Measurements from ENCODE around the gene PCDHGA12.
"Not testable (repeated sequence)": the region's sequence is repeated elsewhere in the genome, so short reads cannot be mapped to it uniquely, and the experiment has no call there.

PCDHGA12 gene

DNA sequence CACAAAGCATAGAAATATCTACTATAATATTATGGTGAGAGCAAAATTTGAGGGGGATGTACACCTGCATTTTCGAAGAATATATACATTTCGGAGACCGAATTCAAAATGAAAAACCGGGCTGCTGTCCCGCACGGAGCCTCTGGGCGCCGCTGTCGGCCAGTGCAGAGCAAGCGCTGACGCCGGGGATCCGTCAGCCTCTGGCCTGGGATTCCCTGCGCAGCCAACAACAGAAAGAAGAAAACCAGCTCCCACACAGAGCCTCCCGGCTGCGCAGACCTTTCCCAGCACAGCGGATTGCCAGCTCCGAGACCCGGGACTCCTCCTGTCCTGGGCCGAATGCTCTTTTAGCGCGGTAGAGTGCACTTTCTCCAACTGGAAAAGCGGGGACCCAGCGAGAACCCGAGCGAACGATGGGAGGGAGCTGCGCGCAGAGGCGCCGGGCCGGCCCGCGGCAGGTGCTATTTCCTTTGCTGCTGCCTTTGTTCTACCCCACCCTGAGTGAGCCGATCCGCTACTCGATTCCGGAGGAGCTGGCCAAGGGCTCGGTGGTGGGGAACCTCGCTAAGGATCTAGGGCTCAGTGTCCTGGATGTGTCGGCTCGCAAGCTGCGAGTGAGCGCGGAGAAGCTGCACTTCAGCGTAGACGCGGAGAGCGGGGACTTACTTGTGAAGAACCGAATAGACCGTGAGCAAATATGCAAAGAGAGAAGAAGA is 22.4 kb upstream of the PCDHGA12 start, which contains the start of gene PCDHGB6:
Gene PCDHGB6 (plus strand): TSS at position 232 of the 716 bp plus-strand sequence. CDS start 182 bp downstream, at position 414.
- in situ Hi-C loops (cut with HindIII; ENCODE audit: low sequenced_read_pairs), result not testable (repeated sequence)

DNA sequence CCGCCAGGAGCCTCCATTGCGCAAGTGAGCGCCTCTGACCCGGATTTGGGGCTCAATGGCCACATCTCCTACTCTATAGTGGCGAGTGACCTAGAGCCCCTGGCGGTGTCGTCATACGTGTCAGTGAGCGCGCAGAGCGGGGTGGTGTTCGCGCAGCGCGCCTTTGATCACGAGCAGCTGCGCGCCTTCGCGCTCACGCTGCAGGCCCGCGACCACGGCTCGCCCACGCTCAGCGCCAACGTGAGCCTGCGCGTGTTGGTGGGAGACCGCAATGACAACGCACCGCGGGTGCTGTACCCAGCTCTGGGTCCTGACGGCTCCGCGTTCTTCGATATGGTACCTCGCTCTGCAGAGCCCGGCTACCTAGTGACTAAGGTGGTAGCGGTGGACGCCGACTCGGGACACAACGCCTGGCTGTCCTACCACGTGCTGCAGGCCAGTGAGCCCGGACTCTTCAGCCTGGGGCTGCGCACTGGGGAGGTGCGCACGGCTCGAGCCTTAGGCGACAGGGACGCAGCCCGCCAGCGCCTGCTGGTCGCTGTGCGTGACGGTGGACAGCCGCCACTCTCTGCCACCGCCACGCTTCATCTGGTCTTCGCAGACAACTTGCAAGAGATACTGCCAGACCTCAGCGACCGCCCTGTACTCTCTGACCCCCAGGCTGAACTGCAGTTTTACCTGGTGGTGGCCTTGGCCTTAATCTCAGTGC is 20.6 kb upstream of the PCDHGA12 start:
- in situ Hi-C loops (cut with HindIII; ENCODE audit: low sequenced_read_pairs), result no loop called here

DNA sequence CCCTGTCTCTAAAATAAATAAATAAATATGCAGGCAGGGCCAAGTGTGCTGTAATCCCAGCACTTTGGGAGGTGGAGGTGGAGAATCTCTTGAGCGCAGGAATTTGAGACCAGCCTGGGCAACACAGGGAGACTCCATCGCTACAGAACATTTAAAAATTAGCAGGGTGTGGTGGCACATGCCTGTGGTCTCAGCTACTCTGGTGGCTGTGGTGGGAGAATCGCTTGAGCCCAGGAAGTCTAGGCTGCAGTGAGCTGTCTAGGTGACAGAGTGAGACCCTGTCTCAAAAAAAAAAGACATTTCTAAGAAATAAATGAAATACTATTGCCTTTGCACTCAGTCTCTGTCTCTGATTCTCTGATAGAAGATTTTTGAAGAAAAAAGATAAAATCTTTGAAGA is 18.7 kb upstream of the PCDHGA12 start:
- in situ Hi-C loops (cut with HindIII; ENCODE audit: low sequenced_read_pairs), result no loop called here

DNA sequence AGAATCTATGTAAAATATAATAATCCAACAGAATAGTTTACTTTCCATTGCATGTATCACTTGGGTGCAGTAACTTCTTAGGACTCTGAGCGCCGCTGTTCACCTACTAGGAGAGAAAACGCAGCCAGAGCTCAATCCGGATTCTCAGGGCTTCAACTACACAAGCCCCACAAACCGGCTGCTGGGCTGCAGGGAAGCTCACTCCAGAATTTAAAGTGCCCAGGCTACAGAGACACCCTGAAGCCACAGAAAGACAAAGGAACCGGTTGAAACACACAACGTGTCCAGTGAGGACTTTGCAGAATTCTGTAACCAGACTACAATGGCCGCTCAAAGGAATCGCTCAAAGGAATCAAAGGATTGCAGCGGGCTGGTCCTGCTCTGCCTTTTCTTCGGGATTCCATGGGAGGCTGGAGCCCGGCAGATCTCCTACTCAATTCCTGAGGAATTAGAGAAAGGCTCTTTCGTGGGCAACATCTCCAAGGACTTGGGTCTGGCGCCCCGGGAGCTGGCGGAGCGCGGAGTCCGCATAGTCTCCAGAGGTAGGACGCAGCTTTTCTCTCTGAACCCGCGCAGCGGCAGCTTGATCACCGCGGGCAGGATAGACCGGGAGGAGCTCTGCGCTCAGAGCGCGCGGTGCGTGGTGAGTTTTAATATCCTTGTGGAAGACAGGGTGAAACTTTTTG is 17.3 kb upstream of the PCDHGA12 start, which contains the start of gene PCDHGA10:
Gene PCDHGA10 (plus strand): TSS at position 134 of the 686 bp plus-strand sequence. CDS start 189 bp downstream, at position 323.
- in situ Hi-C loops (cut with HindIII; ENCODE audit: low sequenced_read_pairs), result no loop called here

DNA sequence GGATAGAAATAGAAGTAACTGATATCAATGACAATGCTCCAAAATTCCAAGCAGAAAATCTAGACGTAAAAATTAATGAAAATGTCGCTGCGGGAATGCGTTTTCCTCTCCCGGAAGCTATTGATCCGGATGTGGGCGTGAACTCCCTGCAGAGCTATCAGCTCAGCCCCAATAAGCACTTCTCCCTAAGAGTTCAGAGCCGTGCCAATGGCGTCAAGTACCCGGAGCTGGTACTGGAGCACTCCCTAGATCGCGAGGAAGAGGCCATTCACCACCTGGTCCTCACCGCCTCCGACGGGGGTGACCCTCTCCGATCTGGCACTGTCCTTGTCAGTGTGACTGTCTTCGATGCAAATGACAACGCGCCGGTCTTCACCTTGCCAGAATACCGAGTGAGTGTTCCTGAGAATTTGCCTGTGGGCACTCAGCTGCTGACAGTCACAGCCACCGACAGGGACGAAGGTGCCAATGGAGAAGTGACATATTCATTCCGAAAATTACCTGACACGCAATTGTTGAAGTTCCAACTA is 16.7 kb upstream of the PCDHGA12 start:
- in situ Hi-C loops (cut with HindIII; ENCODE audit: low sequenced_read_pairs), result no loop called here

DNA sequence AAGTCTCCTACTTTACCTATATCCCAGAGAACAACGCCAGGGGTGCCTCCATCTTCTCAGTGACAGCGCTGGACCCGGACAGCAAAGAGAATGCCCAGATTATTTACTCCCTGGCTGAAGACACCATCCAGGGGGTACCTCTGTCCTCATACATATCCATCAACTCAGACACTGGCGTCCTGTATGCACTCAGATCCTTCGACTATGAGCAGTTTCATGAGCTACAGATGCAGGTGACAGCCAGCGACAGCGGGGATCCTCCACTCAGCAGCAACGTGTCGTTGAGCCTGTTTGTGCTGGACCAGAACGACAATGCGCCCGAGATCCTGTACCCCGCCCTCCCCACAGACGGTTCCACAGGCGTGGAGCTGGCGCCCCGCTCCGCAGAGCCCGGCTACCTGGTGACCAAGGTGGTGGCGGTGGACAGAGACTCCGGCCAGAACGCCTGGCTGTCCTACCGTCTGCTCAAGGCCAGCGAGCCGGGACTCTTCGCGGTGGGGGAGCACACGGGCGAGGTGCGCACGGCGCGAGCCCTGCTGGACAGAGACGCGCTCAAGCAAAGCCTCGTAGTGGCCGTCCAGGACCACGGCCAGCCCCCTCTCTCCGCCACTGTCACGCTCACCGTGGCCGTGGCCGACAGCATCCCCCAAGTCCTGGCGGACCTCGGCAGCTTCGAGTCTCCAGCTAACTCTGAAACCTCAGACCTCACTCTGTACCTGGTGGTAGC is 15.6 kb upstream of the PCDHGA12 start:
- in situ Hi-C loops (cut with HindIII; ENCODE audit: low sequenced_read_pairs), result not testable (repeated sequence)

DNA sequence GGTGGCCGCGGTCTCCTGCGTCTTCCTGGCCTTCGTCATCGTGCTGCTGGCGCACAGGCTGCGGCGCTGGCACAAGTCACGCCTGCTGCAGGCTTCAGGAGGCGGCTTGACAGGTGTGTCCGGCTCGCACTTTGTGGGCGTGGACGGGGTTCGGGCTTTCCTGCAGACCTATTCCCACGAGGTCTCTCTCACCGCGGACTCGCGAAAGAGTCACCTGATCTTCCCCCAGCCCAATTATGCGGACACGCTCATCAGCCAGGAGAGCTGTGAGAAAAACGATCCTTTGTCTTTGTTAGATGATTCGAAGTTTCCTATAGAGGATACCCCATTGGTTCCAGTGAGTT is 15.1 kb upstream of the PCDHGA12 start:
- in situ Hi-C loops (cut with HindIII; ENCODE audit: low sequenced_read_pairs), result not testable (repeated sequence)

DNA sequence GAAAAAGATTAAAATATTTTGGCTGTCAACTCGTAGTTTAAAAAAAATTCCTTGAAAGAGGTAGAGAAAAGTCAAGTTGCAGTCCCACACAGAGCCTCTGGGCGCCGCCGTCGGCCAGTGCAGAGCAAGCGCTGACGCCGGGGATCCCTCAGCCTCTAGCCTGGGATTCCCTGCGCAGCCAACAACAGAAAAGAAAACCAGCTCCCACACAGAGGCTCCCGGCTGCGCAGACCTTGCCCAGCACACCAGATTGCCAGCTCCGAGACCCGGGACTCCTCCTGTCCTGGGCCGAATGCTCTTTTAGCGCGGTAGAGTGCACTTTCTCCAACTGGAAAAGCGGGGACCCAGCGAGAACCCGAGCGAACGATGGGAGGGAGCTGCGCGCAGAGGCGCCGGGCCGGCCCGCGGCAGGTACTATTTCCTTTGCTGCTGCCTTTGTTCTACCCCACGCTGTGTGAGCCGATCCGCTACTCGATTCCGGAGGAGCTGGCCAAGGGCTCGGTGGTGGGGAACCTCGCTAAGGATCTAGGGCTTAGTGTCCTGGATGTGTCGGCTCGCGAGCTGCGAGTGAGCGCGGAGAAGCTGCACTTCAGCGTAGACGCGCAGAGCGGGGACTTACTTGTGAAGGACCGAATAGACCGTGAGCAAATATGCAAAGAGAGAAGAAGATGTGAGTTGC is 12.7 kb upstream of the PCDHGA12 start, which contains the start of gene PCDHGB7:
Gene PCDHGB7 (plus strand): TSS at position 184 of the 679 bp plus-strand sequence. CDS start 183 bp downstream, at position 367.
- in situ Hi-C loops (cut with HindIII; ENCODE audit: low sequenced_read_pairs), result not testable (repeated sequence)

DNA sequence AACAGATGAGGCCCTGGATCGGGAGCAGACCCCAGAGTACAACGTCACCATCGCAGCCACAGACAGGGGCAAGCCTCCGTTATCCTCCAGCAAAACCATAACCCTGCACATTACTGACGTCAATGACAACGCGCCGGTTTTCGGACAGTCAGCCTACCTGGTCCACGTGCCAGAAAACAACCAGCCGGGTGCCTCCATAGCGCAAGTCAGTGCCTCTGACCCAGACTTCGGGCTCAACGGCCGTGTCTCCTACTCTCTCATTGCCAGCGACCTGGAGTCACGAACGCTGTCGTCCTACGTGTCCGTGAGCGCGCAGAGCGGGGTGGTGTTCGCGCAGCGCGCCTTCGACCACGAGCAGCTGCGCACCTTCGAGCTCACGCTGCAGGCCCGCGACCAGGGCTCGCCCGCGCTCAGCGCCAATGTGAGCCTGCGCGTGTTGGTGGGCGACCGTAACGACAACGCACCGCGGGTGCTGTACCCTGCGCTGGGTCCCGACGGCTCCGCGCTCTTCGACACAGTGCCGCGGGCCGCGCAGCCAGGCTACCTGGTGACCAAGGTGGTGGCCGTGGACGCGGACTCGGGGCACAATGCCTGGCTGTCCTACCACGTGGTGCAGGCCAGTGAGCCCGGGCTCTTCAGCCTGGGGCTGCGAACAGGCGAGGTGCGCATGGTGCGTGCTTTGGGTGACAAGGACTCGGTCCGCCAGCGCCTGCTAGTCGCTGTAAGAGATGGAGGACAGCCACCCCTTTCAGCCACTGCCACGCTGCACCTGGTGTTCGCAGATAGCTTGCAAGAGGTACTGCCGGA is 11.0 kb upstream of the PCDHGA12 start:
- in situ Hi-C loops (cut with HindIII; ENCODE audit: low sequenced_read_pairs), result no loop called here

DNA sequence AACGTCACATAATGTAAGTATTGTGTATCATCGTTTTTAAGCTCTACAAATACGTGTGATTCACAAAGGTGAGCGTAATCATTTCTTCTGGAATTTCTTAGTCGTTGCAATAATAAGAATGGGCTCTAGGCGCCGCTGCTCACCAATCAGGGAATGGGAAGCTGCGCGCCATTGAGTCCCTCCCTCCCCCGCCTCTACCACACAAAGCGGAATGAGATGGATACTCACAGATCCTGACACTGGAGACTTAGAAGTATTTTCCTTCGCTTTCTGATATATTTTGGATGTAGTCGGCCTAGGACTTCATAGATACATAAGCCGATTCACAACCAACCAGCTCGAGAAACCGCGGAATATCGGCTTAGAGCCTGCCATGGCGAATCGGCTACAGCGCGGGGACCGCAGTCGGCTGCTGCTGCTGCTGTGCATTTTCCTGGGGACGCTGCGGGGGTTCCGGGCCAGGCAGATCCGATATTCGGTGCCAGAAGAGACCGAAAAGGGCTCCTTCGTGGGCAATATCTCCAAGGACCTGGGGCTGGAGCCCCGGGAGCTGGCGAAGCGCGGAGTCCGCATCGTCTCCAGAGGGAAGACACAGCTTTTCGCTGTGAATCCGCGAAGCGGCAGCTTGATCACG is 9.3 kb upstream of the PCDHGA12 start, which contains the start of gene PCDHGA11:
Gene PCDHGA11 (plus strand): TSS at position 197 of the 634 bp plus-strand sequence. CDS start 177 bp downstream, at position 374.
- in situ Hi-C loops (cut with HindIII; ENCODE audit: low sequenced_read_pairs), result no loop called here

DNA sequence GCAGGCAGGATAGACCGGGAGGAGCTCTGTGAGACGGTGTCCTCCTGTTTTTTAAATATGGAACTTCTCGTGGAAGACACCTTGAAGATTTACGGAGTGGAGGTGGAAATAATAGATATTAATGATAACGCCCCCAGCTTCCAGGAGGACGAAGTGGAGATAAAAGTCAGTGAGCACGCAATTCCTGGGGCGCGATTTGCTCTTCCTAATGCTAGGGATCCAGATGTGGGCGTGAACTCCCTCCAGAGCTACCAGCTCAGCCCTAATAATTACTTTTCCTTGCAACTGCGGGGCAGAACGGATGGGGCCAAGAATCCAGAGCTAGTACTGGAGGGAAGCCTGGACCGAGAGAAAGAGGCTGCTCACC is 8.8 kb upstream of the PCDHGA12 start:
- in situ Hi-C loops (cut with HindIII; ENCODE audit: low sequenced_read_pairs), result no loop called here

DNA sequence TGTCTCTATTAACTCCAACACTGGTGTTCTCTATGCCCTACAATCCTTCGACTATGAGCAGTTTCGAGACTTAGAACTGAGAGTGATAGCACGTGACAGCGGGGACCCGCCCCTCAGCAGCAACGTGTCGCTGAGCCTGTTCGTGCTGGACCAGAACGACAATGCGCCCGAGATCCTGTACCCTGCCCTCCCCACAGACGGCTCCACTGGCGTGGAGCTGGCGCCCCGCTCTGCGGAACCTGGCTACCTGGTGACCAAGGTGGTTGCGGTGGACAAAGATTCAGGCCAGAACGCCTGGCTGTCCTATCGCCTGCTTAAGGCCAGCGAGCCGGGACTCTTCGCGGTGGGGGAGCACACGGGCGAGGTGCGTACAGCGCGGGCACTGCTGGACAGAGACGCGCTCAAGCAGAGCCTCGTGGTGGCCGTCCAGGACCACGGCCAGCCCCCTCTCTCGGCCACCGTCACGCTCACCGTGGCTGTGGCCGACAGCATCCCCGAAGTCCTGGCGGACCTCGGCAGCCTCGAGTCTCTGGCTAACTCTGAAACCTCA is 7.5 kb upstream of the PCDHGA12 start:
- in situ Hi-C loops (cut with HindIII; ENCODE audit: low sequenced_read_pairs), result no loop called here

DNA sequence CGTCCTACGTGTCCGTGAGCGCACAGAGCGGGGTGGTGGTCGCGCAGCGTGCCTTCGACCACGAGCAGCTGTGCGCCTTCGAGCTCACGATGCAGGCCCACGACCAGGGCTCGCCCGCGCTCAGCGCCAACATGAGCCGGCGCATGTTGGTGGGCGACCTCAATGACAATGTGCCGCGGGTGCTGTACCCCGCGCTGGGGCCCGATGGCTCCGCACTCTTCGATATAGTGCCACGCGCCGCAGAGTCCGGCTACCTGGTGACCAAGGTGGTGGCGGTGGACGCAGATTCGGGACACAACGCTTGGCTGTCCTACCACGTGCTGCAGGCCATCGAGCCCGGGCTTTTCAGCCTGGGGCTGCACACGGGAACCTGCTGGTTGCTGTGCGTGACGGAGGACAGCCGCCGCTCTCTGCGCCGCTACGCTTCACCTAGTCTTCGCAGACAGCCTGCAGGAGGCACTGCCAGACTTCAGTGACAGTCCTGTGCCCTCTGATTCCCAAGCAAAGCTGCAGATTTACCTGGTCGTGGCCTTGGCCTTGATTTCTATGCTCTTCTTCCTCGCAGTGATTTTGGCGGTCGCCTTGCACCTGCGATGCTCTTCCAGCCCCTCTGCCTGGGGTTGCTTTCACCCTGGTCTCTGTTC is 2.4 kb upstream of the PCDHGA12 start:
- in situ Hi-C loops (cut with HindIII; ENCODE audit: low sequenced_read_pairs), result no loop called here

DNA sequence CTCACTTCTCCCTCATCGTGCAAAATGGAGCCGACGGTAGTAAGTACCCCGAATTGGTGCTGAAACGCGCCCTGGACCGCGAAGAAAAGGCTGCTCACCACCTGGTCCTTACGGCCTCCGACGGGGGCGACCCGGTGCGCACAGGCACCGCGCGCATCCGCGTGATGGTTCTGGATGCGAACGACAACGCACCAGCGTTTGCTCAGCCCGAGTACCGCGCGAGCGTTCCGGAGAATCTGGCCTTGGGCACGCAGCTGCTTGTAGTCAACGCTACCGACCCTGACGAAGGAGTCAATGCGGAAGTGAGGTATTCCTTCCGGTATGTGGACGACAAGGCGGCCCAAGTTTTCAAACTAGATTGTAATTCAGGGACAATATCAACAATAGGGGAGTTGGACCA is 979 bp downstream of the PCDHGA12 start:
- in situ Hi-C loops (cut with HindIII; ENCODE audit: low sequenced_read_pairs), result no loop called here

DNA sequence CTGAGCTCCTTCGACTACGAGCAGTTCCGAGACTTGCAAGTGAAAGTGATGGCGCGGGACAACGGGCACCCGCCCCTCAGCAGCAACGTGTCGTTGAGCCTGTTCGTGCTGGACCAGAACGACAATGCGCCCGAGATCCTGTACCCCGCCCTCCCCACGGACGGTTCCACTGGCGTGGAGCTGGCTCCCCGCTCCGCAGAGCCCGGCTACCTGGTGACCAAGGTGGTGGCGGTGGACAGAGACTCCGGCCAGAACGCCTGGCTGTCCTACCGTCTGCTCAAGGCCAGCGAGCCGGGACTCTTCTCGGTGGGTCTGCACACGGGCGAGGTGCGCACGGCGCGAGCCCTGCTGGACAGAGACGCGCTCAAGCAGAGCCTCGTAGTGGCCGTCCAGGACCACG is 2.0 kb downstream of the PCDHGA12 start:
- in situ Hi-C loops (cut with HindIII; ENCODE audit: low sequenced_read_pairs), result not testable (repeated sequence)

DNA sequence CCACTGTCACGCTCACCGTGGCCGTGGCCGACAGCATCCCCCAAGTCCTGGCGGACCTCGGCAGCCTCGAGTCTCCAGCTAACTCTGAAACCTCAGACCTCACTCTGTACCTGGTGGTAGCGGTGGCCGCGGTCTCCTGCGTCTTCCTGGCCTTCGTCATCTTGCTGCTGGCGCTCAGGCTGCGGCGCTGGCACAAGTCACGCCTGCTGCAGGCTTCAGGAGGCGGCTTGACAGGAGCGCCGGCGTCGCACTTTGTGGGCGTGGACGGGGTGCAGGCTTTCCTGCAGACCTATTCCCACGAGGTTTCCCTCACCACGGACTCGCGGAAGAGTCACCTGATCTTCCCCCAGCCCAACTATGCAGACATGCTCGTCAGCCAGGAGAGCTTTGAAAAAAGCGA is 2.4 kb downstream of the PCDHGA12 start:
- in situ Hi-C loops (cut with HindIII; ENCODE audit: low sequenced_read_pairs), result not testable (repeated sequence)

DNA sequence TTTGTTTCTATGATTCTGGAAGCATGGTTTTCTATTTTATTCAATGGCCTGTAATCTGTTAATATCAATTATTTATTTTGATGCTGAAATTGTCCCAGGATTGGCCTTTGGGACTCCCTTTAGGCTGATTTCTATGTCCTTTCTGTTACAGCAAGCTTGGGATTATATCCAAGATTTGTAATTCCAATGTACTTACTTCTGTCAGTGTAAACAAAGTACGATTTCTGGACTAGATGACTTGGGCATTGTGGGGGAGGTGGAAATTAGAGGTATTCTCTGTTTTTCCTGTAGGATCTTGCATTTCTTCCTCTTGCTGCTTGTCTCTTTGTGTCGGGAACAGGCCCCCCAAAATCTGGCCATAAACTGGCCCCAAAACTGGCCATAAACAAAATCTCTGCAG is 3.7 kb downstream of the PCDHGA12 start:
- in situ Hi-C loops (cut with HindIII; ENCODE audit: low sequenced_read_pairs), result no loop called here

DNA sequence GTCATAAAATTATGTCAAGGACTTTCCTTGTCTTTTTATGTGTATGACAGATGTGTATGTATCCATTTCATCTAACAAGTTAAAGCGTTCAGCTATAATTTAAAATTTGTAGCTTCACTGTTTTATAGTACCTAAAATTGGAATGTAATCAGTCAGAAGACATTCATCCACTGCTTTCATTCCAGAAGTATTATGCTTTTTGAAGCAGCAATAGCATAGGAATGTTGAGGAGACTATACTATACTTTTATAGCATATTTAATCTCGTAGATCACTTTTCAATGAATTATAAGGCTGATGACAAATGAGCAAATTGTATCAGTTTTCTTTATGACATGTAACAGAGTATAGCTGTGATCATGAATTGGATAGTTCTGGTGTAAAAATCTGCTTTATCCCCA is 6.9 kb downstream of the PCDHGA12 start:
- in situ Hi-C loops (cut with HindIII; ENCODE audit: low sequenced_read_pairs), result no loop called here

Data from DLD1 (cell line).